A549 (cell line): ENCODE data around the gene GPR78.

ENCODE experiments used
- BCL3 ChIP-seq: fragments of >200 bp; sonication (Bioruptor Twin); formaldehyde crosslinking; IDR thresholded peaks from 3 replicates; pipeline ENCODE4 v1.6.1; 2016
- CTCF ChIP-seq: fragments of >200 bp; sonication (Bioruptor Twin); formaldehyde crosslinking; IDR thresholded peaks from 3 replicates; pipeline ENCODE4 v1.5.1; 2016
- POLR2A ChIP-seq: IDR thresholded peaks from 2 replicates; pipeline ENCODE4 v1.6.1; 2012; ENCODE audit warnings: mild to moderate bottlenecking, low read length

- TF ChIP-seq CTCF = no peak
- no peak for TF ChIP-seq BCL3
- no peak for TF ChIP-seq POLR2A
Observed at GRCh38 chr4:8581094-8581861, 1.1 kb downstream of the GPR78 start.
